Ovary (tissue), 3 donors: ENCODE data around the gene LZTS3.
"Not testable (repeated sequence)": the region's sequence is repeated elsewhere in the genome, so short reads cannot be mapped to it uniquely, and the experiment has no call there.

Experiments used
- POLR2A ChIP-seq: fragments of 450-650 bp; IDR thresholded peaks from one replicate; pipeline ENCODE4 v1.6.1; 2017; ENCODE audit warnings: antibody characterized with exemption, mild to moderate bottlenecking, moderate library complexity
- TF ChIP-seq, protein P1 (sequence below), 3 donors: fragments of 450-650 bp in 2 of 3; fragments of 200-600 bp in 1 of 3; IDR thresholded peaks; one replicate each; pipeline versions ENCODE4 v1.5.1 to v1.8.0; 2016 to 2022; ENCODE audit warnings: antibody characterized with exemption in 3 of 3, mild to moderate bottlenecking in 1 of 3
- donor health status: DM: no; HTN: no; CAD: no.

DNA sequence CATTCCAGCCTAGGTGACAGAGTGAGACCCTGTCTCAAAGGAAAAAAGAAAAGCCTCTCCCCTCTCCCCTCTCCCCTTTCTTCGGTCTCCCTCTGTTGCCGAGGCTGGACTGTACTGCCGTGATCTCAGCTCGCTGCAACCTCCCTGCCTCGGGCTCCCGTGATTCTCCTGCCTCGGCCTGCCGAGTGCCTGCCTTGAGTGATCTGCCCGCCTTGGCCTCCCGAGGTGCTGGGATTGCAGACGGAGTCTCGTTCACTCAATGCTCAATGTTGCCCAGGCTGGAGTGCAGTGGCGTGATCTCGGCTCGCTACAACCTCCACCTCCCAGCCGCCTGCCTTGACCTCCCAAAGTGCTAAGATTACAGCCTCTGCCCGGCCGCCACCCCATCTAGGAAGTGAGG lies 49.2 kb downstream of the LZTS3 start:
- TF ChIP-seq POLR2A = not testable (repeated sequence)
- TF ChIP-seq, protein P1, sequence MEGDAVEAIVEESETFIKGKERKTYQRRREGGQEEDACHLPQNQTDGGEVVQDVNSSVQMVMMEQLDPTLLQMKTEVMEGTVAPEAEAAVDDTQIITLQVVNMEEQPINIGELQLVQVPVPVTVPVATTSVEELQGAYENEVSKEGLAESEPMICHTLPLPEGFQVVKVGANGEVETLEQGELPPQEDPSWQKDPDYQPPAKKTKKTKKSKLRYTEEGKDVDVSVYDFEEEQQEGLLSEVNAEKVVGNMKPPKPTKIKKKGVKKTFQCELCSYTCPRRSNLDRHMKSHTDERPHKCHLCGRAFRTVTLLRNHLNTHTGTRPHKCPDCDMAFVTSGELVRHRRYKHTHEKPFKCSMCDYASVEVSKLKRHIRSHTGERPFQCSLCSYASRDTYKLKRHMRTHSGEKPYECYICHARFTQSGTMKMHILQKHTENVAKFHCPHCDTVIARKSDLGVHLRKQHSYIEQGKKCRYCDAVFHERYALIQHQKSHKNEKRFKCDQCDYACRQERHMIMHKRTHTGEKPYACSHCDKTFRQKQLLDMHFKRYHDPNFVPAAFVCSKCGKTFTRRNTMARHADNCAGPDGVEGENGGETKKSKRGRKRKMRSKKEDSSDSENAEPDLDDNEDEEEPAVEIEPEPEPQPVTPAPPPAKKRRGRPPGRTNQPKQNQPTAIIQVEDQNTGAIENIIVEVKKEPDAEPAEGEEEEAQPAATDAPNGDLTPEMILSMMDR (IDR thresholded peaks at IDR 0.05) = not testable (repeated sequence)
